Neural crest cell (in vitro differentiated cells): ENCODE data around the gene GNG14. TPM values are rescaled to one million over a fixed set of nuclear protein-coding genes. Genes with fewer than 3 reads are reported as not detected.

Experiments
- DNase-seq: peaks from one replicate; pipeline ENCODE4 v3.0.0; 2021; ENCODE audit warnings: low read depth, mixed read lengths, low spot score
- H3K27ac Mint-ChIP-seq: one replicate; pipeline ENCODE4 v1.8.0; 2021; ENCODE audit warnings: mild to moderate bottlenecking, mixed read lengths; ENCODE audit not compliant: unreplicated experiment
- H3K27me3 Mint-ChIP-seq: 2 replicates; pipeline ENCODE4 v1.8.0; 2021; ENCODE audit warnings: low read depth, mild to moderate bottlenecking, mixed read lengths
- H3K36me3 Mint-ChIP-seq: 2 replicates; pipeline ENCODE4 v1.8.0; 2021; ENCODE audit warnings: low read depth, mild to moderate bottlenecking, mixed read lengths
- H3K4me1 Mint-ChIP-seq: 2 replicates; pipeline ENCODE4 v1.8.0; 2021; ENCODE audit warnings: mixed read lengths
- H3K4me3 Mint-ChIP-seq: one replicate; pipeline ENCODE4 v1.8.0; 2021; ENCODE audit warnings: mild to moderate bottlenecking, mixed read lengths
- H3K9me3 Mint-ChIP-seq: 2 replicates; pipeline ENCODE4 v1.8.0; 2021; ENCODE audit warnings: mixed read lengths
- CTCF ChIP-seq: fragments of 200-600 bp; sonication (generic); conservative IDR thresholded peaks from 2 replicates; pipeline ENCODE4 v1.5.0; 2021; ENCODE audit warnings: antibody characterized with exemption, mild to moderate bottlenecking
- total RNA-seq: library from RNA; stranded (reverse); gene quantifications from 2 replicates; pipeline ENCODE4 v1.2.1, GENCODE V29; 2021

Gene GNG14
- total RNA-seq, 1 donor from 2014 or later: not detected

- Mint-ChIP-seq H3K9me3 (no peaks in the 10 kb centered on the region), H3K4me3 (peak overlapping the region; percentile 98), H3K36me3 (peaks cover 4% of the 10 kb centered on the region), H3K4me1 (peaks cover 50% of the 10 kb centered on the region), H3K27me3 (peaks cover 3% of the 10 kb centered on the region), H3K27ac (peak overlapping the region; percentile 62)
- DNase-seq: no peak
- TF ChIP-seq CTCF: no peak
Measured at GRCh38 chr19:12668346-12668745, 19.5 kb upstream of the GNG14 start.

- Mint-ChIP-seq H3K27ac (peak overlapping the region; percentile 100), H3K36me3 (peaks cover 4% of the 10 kb centered on the region), H3K9me3 (no peaks in the 10 kb centered on the region), H3K27me3 (peaks cover 3% of the 10 kb centered on the region), H3K4me1 (peaks cover 50% of the 10 kb centered on the region), H3K4me3 (peak overlapping the region; percentile 98)
- no peak for TF ChIP-seq CTCF
- no peak for DNase-seq
Measured at GRCh38 chr19:12668932-12669269, 18.9 kb upstream of the GNG14 start.

- H3K4me1 Mint-ChIP-seq: peaks cover 50% of the 10 kb centered on the region
- H3K36me3 Mint-ChIP-seq: peaks cover 6% of the 10 kb centered on the region
- peak overlapping the region; percentile 98 for H3K4me3 Mint-ChIP-seq
- peaks cover 3% of the 10 kb centered on the region for H3K27me3 Mint-ChIP-seq
- H3K27ac Mint-ChIP-seq: peak overlapping the region; percentile 100
- no peaks in the 10 kb centered on the region for H3K9me3 Mint-ChIP-seq
- TF ChIP-seq CTCF: no peak
- peak; percentile 67 for DNase-seq
Measured at GRCh38 chr19:12669270-12670158, 18.3 kb upstream of the GNG14 start.

GRCh38 chr19:12670159-12670928 is 17.5 kb upstream of the GNG14 start:
- Mint-ChIP-seq H3K9me3 (no peaks in the 10 kb centered on the region), H3K27me3 (peaks cover 3% of the 10 kb centered on the region), H3K4me1 (peaks cover 50% of the 10 kb centered on the region), H3K4me3 (peak overlapping the region; percentile 98), H3K27ac (no peak overlapping the region), H3K36me3 (peaks cover 7% of the 10 kb centered on the region)
- DNase-seq: no peak
- TF ChIP-seq CTCF: no peak

- no peak for DNase-seq
- peaks cover 5% of the 10 kb centered on the region for H3K27me3 Mint-ChIP-seq
- H3K27ac Mint-ChIP-seq: no peak overlapping the region
- peak overlapping the region; percentile 87 for H3K4me3 Mint-ChIP-seq
- TF ChIP-seq CTCF: no peak
- no peaks in the 10 kb centered on the region for H3K9me3 Mint-ChIP-seq
- peaks cover 41% of the 10 kb centered on the region for H3K4me1 Mint-ChIP-seq
- H3K36me3 Mint-ChIP-seq: peaks cover 11% of the 10 kb centered on the region
Measured at GRCh38 chr19:12672744-12673143, 15.1 kb upstream of the GNG14 start.
